Gastrocnemius medialis (tissue), 4 donors: ENCODE measurements around the gene CDK9.

ENCODE experiments used
- POLR2A ChIP-seq, 2 donors: fragments of 450-650 bp; IDR thresholded peaks; one replicate each; pipeline ENCODE4 v1.6.1; 2017; ENCODE audit warnings: antibody characterized with exemption in 2 of 2, mild to moderate bottlenecking in 2 of 2, moderate library complexity in 2 of 2
- TF ChIP-seq, protein P1 (sequence below), 5 experiments: fragments of 450-650 bp in 3 of 5; fragments of 200-600 bp in 2 of 5; sonication (generic) in 2 of 5; IDR thresholded peaks in 4 of 5; conservative IDR thresholded peaks in 1 of 5; 1 replicate in 4 of 5; 2 replicates in 1 of 5; pipeline ENCODE4 v1.5.1; 2016 to 2019; ENCODE audit warnings: antibody characterized with exemption in 5 of 5, mild to moderate bottlenecking in 3 of 5, moderate library complexity in 3 of 5

DNA sequence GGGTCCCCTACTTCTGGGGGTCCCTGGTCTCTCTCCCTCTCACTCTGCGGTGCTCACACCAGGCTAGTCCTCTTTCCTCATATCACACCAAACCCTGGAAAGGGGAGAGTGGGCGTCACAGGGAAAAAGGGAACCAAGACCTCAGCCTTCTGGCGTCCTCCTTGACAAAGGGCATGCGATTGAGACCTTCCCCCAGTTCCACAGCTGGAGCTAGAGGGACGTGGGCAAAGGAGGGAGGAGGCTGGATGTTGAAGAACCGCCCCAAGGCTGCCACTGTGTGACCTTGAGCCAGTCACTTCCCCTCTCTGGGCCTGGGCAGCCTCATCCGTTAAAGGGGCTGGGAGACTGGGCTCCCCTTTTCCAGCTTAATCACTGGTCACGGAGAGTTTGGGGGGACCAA is 32.2 kb upstream of the CDK9 start:
- TF ChIP-seq, protein P1, sequence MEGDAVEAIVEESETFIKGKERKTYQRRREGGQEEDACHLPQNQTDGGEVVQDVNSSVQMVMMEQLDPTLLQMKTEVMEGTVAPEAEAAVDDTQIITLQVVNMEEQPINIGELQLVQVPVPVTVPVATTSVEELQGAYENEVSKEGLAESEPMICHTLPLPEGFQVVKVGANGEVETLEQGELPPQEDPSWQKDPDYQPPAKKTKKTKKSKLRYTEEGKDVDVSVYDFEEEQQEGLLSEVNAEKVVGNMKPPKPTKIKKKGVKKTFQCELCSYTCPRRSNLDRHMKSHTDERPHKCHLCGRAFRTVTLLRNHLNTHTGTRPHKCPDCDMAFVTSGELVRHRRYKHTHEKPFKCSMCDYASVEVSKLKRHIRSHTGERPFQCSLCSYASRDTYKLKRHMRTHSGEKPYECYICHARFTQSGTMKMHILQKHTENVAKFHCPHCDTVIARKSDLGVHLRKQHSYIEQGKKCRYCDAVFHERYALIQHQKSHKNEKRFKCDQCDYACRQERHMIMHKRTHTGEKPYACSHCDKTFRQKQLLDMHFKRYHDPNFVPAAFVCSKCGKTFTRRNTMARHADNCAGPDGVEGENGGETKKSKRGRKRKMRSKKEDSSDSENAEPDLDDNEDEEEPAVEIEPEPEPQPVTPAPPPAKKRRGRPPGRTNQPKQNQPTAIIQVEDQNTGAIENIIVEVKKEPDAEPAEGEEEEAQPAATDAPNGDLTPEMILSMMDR (IDR thresholded peaks at IDR 0.05 in 4 of 5, conservative IDR thresholded peaks at IDR 0.05 in 1 of 5) = no peak
- TF ChIP-seq POLR2A (IDR thresholded peaks at IDR 0.05) = no peak
